Measurements from ENCODE around the gene TMEM242.

Gene TMEM242

DNA sequence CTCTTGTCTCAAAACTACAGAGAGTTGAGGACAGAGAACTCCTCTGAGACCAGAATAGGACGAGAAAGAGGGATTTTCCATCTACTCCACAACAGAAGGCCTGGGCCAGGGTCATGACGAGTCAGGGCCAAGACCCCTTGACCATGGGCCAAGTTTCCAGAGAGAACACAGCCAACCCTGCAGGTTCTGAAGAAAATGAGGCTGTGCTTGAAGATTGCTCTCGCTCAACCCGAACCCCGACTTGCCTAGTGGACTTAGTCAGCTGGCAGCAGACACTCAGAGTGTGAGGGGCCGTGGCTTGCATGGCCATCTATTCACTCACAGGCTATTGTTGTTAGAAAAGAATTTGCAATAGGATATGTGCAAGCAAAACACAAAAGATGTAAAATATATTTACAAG lies 54.5 kb downstream of the TMEM242 start:
- no peak for DNase-seq

DNA sequence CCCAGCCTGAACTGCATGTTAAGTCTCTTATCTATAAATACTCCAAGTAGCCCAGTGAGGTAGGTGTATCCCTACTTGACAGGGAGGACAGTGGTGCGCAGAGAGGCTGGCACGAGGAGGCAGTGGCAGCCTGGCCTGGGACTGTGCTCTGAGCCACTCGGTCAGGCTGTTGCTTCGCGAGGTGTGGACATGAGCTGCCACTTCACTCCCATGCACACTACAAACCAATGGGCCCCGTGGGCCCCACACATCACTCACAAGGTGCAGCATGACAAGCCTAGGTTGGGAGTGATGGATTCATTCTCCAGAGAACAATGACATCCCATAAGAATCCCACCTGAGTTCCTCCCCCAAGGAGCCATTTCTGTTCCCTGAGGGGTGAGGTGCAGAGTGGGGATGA lies 54.9 kb downstream of the TMEM242 start:
- no peak for DNase-seq

DNA sequence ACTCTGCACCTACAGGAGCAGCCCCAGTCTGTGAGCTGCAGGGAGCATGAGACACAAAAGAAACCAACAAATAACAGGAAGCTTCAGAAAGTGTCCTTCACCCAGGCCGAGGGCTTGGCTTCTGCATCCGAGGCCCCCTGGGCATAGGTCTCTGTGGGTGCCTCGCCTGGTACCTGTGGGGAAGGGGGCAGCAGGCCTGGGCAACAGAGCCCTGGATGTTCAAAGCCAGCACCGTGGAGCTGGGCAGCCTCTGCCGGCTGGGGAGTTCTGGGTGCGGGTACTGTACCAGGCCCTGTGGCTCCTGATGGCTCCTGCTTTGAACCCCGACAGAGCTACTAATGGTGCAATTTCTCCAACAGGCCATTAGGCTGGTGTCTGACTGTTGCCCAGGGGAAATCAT lies 55.7 kb downstream of the TMEM242 start:
- DNase-seq: no peak

DNA sequence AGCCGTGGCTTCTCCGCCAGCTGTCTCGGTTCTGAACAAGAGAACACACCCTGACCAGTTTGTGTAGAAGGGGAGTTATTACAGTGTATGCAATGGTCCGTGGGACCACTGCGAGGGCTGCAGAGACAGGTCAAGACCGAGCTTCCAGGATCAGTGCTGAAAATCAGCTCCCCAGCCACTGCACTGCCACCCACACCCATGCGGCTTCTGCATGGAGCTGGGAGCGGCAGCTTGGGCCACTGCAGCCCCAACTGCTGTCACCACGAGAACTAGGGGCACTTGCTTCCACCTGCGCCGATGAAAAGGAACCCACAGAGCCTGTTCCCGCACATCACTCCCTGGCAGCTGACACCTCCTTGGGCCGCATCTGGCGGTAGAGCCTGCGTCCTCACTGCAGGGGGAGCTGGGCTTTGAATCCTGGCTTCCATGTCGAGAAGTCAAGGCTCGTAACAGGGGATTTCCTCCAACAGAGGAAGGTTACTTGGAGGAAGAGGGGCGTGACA lies 56.2 kb downstream of the TMEM242 start:
- no peak for DNase-seq

DNA sequence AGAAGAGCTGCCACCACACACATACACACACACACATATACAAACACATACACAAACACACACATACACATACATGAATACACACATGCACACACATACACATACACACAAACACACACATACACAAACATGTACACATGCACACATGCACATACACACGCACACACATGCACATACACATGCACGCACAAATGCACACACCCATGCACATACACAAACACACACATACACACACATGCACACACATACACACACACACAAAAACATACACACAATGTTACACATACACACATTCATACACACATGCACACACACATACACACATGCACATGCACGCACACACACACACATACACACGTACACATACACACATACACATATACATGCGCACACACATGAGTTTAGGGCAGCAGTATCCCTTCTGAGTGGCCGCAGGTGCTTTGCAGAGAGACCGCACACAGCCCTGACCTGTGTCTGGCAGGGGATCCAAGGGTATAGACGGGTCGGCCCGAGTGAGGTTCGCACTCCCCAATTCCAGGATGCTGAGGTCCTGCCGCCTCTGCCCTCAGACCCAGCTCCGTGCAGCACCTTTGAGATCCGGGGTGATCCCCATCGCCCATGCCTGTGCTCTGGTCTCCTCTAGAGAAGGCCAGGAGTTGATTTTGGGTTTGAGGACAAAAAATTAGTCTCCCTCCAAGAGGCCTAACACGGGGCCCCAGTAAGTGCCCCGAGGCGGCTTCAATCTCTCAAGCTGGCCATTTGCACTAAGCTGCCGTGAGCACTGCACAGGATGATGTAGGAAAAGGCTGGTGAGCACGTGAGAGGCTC lies 56.8 kb downstream of the TMEM242 start:
- no peak for DNase-seq

DNA sequence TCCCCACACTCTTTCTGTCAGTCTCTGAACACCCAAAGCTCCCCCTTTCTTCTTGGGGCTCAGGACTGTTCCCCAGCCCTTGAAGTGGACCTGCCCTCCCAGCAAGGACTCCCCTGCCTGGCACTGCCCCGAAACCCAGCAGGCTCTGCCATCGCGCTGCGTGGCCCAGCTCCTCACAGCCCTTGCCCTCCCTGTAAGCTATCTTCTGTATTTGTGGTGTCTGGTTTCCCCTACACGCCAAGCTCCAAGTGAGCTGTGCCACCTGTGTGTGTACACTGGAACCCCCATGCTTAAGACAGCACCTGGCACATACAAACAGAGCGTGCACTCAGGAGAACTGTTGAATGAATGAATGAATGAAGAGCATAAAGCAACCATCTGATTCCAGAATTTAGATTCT lies 57.7 kb downstream of the TMEM242 start:
- peak; percentile 56 for DNase-seq

DNA sequence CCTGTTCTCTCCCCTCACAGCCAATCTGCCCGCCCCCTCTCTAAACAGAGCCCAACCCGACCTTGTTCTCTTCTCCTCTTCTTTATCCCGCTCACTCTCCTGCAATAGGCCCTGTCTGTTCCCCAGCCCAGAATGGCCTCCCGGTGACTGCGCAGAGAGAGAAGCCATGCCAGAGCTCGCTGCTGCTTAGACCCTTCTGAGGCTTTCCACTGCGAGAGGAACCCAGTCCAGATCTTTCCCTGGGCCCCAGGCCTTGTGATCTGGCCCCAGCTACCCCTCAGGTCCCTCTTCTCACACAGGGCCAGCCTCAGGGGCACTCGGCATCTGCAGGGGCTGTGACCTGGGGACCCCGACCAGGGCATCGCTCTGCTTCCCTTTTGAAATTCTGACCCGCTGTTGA lies 58.1 kb downstream of the TMEM242 start:
- DNase-seq: no peak

DNA sequence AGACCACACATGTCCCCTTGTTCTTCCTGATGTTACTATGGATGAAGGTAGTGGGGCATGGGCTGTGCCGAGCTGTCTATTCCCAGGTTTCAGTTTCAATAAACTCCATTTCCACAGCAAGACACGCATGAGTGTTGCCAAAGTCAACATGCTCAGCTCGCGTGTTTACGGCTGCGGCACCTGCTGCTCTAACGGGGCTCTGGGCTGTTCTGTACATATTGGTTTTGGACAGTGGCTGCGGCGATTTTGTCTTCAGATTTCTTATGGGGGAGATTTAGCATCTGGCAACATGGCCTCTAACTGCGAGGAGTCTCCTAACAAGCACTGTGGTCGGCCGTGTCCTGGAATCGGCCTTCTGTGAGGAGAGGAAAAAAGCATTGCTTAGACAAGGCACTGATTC lies 58.6 kb downstream of the TMEM242 start:
- DNase-seq: peak; percentile 60

DNA sequence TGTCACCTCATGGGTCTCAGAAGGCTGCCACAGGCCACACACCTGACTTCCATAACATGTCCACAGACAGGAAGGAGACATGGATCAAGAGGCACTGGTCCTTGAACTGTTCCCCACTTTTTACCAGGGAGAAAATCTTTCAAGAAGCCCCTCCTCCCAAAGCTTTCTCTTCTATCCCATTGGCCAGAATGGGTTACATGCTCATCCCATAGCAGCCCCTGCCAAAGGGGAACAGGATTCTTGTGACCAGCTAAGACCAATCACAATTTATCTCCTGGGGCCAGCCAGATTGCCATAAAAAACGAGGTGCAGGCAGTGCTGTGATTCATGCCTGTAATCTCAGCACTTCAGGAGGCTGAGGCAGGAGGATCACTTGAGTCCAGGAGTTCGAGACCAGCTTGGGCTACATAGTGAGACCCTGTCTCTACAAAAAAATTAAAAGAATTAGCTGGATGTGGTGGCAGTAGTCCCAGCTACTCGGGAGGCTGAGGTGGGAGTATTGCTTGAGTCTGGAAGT lies 59.4 kb downstream of the TMEM242 start:
- DNase-seq: no peak

DNA sequence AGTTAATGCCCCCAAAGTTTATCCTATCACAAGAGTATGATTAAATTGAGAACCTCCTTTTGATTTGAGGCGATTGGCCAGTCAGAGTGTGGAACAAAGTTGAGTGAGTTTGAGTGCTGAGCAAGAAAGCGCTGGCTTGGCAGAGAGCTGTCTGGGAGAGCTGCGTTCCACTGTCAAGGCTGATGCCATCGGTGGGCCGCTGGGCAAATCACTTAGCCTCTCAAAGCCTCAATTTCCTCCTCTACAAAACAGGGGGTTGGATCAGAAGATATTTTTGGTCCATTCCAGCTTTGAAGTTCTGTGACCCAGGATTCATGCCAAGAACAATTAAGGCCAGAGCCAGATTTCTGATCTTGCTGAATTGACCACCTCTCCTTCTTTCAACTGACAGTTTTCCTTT lies 60.2 kb downstream of the TMEM242 start:
- no peak for DNase-seq

DNA sequence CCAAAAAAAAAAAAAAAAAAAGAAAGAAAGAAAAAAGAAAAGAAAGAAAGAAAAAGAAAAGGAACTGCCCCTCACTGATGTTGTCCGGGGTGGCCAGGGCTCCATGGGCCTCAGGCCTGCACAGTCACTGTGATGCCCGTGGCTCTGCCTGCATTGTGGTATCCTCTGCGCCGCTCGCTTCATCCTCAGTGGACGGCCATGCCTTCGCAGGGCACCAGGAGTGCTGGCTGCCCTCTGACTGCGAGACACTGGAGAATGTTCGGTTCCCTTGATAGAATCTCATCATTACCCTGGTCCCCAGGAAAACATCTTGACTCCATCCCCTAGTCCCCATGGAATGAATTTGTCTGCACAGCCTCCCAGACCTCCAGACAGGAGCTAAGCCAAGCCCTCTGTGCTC lies 61.7 kb downstream of the TMEM242 start:
- no peak for DNase-seq

DNA sequence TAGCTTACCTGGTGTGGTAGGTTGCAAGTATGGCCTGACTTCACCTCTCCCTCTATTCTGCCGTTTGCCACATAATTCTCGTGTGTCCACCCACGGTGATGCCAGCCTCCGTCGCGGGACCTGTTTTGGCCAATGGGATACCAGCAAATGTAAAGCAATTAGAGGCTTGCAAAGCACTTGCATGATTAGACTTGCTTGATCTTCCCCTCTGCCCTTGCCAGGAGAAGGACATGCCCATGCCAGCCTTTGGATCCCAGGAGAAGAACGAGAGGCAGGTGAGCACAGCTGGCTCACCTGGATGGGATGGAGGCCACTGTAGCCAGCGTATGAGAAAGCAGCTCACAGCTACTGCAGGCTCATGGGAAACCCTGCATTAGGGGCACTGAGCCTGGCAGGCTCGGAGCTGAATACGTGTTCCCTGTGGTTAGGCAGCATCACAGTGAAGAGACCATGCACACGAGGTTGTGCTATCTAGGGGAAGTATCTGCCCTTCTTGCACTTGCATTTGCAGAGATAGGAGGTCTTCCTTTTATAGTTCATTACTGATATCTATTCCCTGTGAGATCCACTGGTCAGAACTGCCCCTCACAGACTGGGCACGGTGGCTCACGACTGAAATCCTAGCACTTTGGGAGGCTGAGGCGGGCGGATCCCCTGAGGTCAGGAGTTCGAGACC lies 62.4 kb downstream of the TMEM242 start:
- peak; percentile 35 for DNase-seq

DNA sequence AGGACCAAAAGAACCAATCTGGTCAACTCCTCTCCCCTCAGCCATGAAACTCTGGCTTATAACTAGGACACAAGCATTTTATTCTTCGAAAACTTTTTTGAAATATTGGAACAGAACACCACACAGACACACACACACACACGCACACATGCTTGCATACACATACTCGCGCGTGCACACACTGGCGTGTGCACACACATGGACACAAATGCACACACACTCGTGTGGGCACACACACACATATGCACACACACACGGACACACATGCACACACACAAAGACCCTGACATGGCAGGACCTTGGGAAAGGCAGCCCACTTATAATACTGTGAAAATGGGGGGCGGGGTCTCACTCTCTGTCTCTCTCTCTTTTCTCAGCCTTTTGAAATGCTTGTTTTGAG lies 63.9 kb downstream of the TMEM242 start:
- DNase-seq: no peak

DNA sequence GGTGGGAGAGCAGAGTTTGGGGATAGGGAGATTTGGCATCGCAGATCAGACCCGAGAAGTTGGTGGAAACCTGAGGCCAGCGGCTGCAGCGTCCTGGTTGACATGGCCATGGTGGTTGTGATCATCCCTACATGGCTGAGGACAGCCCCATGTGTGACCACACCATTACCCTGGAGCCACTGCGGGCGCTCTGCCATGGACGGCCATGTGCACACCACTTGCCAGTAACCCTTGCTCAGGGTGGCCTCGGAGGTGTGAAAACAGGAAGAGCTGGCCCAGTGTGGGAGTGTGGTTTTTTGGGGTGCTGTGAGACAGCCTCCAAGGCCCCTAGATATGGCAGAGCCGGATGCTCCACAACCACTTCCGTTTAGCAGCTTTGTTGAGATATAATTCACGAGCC lies 64.4 kb downstream of the TMEM242 start:
- DNase-seq: no peak

DNA sequence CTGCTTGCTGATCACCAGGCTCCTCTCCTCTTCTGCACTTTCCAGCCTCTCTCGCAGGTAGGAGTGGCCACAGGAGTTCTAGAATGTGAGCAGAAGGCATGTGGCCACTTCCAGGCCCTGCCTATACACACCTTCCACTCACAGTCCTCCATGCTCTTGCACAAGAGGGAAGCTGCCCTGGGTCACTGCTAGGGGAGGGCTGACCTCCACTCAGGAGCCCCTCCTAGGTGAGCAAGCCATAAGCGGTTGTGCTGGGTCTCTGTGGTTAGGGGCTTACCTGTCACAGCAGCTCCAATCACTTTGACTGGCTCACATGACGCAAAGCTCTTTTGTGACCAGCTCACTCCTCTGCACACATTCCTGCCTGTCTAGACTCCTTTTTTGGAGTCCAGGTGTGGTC lies 68.2 kb downstream of the TMEM242 start:
- DNase-seq: no peak

DNA sequence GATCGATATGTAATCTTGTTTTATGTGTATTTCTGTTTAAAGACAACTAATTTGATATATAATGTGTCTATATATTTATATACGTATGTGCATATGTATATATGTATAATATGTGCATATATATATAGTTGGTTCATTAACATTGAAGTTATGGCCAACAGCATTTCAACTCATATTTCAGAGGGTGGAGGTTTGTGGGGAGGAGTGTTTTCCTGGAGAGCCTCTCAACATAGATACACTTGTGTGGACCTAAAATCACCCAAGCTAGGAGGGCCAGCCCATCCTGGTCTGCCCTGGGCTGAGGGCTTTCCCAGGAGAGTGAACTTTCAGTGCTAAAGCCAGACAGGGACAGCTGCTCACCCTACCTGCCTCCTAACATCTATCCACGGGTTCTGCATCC lies 68.8 kb downstream of the TMEM242 start:
- DNase-seq: no peak

DNA sequence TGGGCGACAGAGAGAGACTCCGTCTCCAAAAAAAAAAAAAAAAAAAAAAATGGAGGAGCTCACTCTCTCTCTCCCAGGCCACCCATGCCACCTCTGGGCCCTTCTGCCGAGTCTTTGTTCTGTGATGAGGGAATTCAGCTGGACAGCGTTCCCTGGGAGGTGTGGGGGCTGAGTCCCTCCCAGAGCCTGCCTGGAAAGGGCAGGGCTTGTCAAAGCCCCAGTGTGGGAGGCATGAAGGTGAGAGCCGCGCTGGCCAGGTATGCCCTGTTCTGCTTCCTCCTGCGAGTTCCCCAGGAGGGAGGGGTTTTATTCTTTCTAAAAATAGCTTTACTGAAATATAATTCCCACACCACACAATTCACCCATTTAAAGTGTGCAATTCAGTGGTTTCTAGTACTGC lies 69.6 kb downstream of the TMEM242 start:
- DNase-seq: no peak

DNA sequence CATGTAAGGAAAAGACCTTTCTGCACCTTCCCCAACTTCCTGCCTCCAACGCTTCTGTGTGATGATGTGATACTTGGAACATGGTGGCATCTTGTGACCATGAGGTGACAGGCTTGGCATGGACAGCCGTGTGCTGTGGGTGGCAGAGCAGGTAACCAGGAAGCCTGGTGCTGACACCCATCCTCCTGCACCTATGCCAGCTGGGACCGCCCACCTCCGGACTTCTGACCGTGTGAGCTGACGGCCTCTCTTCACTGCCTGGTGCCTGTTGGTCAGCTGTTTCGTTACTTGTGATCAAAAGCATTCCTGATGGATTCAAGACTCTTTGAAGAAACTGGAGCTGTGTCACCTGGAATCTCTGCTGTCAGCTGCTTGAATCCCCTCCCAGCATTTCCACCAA lies 70.3 kb downstream of the TMEM242 start:
- no peak for DNase-seq

DNA sequence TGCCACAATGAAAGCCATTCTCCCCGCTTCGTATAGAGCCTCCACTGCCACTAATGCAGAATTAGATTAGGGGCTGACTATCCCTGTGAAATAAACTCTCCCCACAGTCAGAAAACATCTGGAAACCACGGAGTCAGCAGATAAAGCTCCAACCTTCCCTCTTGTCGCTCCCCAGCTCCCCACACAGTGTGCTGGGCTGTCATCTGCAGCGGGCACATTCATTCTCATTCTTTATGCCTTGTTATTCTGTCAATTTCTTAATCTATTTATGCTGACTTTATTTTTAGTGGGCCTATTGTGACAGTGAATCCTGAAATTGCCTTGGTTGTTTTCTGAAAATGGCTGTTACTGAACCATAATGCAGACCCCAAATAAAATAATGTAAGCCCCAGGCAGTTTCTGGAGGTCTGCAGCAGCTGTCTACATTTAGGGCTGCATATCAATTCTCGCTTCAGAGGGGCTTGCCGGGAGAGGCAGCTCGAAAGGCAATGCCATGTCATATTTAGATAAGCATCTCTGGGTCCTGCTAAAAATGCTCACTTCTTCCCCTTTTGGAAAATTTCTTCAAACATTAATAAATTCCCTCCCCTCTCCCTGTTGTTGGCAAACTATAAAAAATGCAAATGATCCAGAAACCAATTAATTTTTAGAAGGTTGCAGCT lies 71.6 kb downstream of the TMEM242 start:
- no peak for DNase-seq

DNA sequence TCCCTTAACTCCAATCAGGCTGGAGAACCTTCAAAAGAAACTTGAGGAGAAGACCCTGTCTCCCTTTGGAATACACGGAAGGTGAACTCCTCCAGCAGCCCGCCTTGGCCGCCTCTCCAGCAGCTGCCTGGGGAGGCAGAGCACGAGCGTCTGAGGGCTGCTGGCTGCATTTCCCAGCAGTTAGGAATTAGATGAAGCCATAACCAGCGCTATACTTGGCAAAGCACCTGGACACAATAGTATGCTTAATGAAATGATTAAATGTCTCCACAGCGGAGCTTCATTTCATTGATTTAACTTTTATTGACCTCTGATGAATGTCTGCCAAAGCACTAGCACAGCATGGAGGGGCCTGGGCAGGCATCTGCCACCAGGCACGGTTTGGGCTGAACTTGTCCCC lies 73.5 kb downstream of the TMEM242 start:
- DNase-seq: no peak

DNA sequence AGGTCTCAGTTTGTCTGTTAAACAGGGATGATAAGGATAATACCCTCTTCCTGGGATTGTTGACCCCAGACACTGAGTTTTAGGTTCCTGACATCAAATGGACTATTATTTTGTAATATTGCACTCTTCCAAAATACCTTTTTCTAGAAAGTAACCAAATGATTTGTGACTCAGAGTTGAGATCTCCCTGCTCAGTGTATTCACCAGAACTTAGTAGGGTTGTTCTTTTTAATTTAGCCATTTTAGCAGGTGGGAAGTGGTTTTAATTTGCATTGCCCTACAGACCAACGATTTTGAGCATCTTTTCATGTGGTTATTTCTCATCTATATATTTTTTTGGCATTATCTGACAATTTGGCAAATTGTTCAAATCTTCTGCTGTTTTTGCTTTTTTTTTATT lies 75.1 kb downstream of the TMEM242 start:
- DNase-seq: no peak

DNA sequence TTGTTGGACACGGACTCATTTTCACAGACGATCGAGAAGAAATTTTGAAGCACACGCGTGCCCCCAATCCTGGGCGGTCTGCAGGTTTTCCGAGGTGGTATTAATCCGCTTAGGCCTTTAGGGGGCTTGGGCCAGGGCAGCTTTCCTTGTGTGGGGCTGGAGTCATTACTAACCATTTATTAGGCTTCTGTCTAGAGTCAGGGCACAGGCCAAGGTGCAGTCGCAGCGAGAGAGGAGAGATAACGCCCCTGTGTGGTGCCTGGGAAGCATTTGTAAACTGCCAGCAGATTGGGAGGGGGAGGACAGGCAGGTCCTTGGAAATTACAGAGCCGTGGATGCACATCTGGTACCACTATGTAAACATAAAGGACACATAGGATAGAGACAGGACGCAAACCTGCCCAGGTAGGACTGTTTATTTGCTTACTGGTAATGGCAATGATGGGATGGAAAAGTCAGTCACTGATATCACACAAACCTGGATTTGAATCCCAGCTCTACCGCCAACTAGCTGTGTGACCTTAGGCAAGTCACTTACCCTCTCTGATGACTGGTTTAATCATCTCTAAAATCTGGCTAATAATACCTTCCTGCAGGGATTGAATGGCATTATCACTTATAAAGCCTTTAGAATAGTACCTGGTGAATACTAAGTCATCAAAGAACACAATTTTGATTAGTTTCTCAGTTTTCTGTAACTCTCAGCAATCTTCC lies 76.4 kb downstream of the TMEM242 start:
- no peak for DNase-seq

DNA sequence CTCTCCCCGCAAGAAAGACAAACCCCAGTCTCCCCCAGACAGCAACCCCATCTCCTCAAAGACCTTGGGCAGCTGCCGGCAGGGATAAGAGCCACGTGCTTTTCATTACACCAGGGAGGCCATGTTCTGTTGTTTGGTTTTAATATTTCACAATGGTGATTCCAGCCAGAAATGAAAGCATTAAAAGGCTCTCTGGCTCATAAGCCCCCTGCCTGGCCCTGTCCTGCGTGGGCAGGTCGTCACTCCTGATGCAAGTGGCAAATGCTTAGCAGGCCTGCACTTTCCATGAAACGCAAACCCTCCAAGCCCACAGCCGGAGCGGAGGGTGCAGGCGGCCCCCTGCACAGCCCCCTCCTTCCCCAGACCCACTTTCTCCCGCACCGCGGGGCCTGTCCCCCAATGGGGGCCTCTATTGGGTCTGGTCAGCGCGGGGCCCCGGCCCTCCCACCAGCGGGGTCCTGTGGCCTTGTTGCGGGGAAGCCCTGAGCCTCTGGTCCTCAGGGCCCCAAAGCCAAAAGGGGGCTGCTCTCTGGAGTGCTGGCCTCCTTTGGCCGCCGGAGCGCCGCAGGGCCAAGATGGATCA lies 77.2 kb downstream of the TMEM242 start:
- DNase-seq: no peak
